Suprapubic skin (tissue), 4 donors: Measurements from ENCODE around the gene ATM. TPM values are rescaled to one million over a fixed set of nuclear protein-coding genes. Genes with fewer than 3 reads are reported as not detected.

Experiments
- DNase-seq, 2 donors: peaks; one replicate each; pipeline ENCODE4 v3.0.0-alpha.2; 2019; ENCODE audit warnings: low spot score in 2 of 2
- H3K27ac ChIP-seq: fragments of 200-600 bp; sonication (generic); one replicate; pipeline ENCODE4 v1.5.1; 2019
- H3K27me3 ChIP-seq: fragments of 200-600 bp; sonication (generic); one replicate; pipeline ENCODE4 v1.5.1; 2019
- H3K36me3 ChIP-seq: fragments of 200-600 bp; sonication (generic); one replicate; pipeline ENCODE4 v1.5.1; 2019
- H3K4me1 ChIP-seq: fragments of 200-600 bp; sonication (generic); one replicate; pipeline ENCODE4 v1.5.1; 2019
- H3K4me3 ChIP-seq: fragments of 200-600 bp; sonication (generic); one replicate; pipeline ENCODE4 v1.5.1; 2019; ENCODE audit warnings: mild to moderate bottlenecking
- H3K9me3 ChIP-seq: fragments of 200-600 bp; sonication (generic); one replicate; pipeline ENCODE4 v1.5.1; 2019
- CTCF ChIP-seq, 2 donors: fragments of 200-600 bp in 1 of 2; fragments of 450-650 bp in 1 of 2; sonication (generic) in 1 of 2; IDR thresholded peaks; one replicate each; pipeline ENCODE4 v1.5.1; 2016 to 2019; ENCODE audit warnings: antibody characterized with exemption in 2 of 2, mild to moderate bottlenecking in 1 of 2, moderate library complexity in 1 of 2
- EP300 ChIP-seq: sonication (generic); formaldehyde crosslinking; IDR thresholded peaks from one replicate; pipeline ENCODE4 v1.6.1; 2017; ENCODE audit warnings: antibody characterized with exemption
- POLR2A ChIP-seq, 2 donors: fragments of 450-650 bp; IDR thresholded peaks; one replicate each; pipeline ENCODE4 v1.6.1; 2017; ENCODE audit warnings: antibody characterized with exemption in 2 of 2, mild to moderate bottlenecking in 2 of 2, moderate library complexity in 2 of 2
- POLR2AphosphoS5 ChIP-seq, 3 donors: sonication (generic); formaldehyde crosslinking; IDR thresholded peaks; one replicate each; pipeline ENCODE4 v1.6.1; 2017; ENCODE audit warnings: antibody characterized with exemption in 3 of 3
- WGBS: methylation state at CpG from one replicate; pipeline ENCODE4 v1.1.5; 2018; 5-methylcytosine and 5-hydroxymethylcytosine counted together
- total RNA-seq, 4 donors: library from RNA; depleted of rRNA; stranded (reverse); fragments of >200 nt; gene quantifications; one replicate each; pipeline ENCODE4 v1.1.0, GENCODE V29; 2016

ATM gene
- total RNA-seq, 4 donors from 2014 or later: 17.5 to 76.4 (median 34.2) TPM

- no peak for DNase-seq
- TF ChIP-seq EP300 (no peak), POLR2A (IDR thresholded peaks at IDR 0.05) (no peak), POLR2AphosphoS5 (IDR thresholded peaks at IDR 0.05) (peak in 1 of 3 donors; percentile 79), CTCF (IDR thresholded peaks at IDR 0.05) (no peak)
- Histone ChIP-seq H3K4me3 (peak overlapping the region; percentile 70), H3K36me3 (no peaks in the 10 kb centered on the region), H3K27ac (peak overlapping the region; percentile 96), H3K27me3 (no peaks in the 10 kb centered on the region), H3K9me3 (no peaks in the 10 kb centered on the region), H3K4me1 (peaks cover 40% of the 10 kb centered on the region)
- WGBS: under 1% methylated on average over 27 of the region's 29 CpGs
Measured at GRCh38 chr11:108221911-108222573, 825 bp upstream of the ATM start.

- Histone ChIP-seq H3K27me3 (no peaks in the 10 kb centered on the region), H3K9me3 (no peaks in the 10 kb centered on the region), H3K4me1 (peaks cover 40% of the 10 kb centered on the region), H3K4me3 (peak overlapping the region; percentile 70), H3K36me3 (peaks cover 5% of the 10 kb centered on the region), H3K27ac (peak overlapping the region; percentile 96)
- TF ChIP-seq CTCF (IDR thresholded peaks at IDR 0.05): no peak
- no peak for TF ChIP-seq POLR2A (IDR thresholded peaks at IDR 0.05)
- no peak for TF ChIP-seq EP300
- no peak for TF ChIP-seq POLR2AphosphoS5 (IDR thresholded peaks at IDR 0.05)
- WGBS: 12% methylated on average over 20 of the region's 20 CpGs
- DNase-seq: no peak
Measured at GRCh38 chr11:108223348-108224149, 682 bp downstream of the ATM start.

GRCh38 chr11:108224366-108224765, 1.5 kb downstream of the ATM start:
- H3K4me1 ChIP-seq: peaks cover 40% of the 10 kb centered on the region
- no peak for DNase-seq
- no peaks in the 10 kb centered on the region for H3K27me3 ChIP-seq
- H3K4me3 ChIP-seq: peak overlapping the region; percentile 70
- TF ChIP-seq EP300: no peak
- TF ChIP-seq POLR2A (IDR thresholded peaks at IDR 0.05): no peak
- no peak for TF ChIP-seq CTCF (IDR thresholded peaks at IDR 0.05)
- TF ChIP-seq POLR2AphosphoS5 (IDR thresholded peaks at IDR 0.05): no peak
- 78% methylated on average over 4 of the region's 4 CpGs for WGBS
- peak overlapping the region; percentile 96 for H3K27ac ChIP-seq
- H3K9me3 ChIP-seq: no peaks in the 10 kb centered on the region
- peaks cover 12% of the 10 kb centered on the region for H3K36me3 ChIP-seq

GRCh38 chr11:108224911-108225786, 2.3 kb downstream of the ATM start:
- 83% methylated on average over 14 of the region's 14 CpGs for WGBS
- Histone ChIP-seq H3K27me3 (no peaks in the 10 kb centered on the region), H3K4me3 (peak overlapping the region; percentile 25), H3K36me3 (peaks cover 19% of the 10 kb centered on the region), H3K27ac (peak overlapping the region; percentile 52), H3K9me3 (no peaks in the 10 kb centered on the region), H3K4me1 (peaks cover 40% of the 10 kb centered on the region)
- TF ChIP-seq POLR2A (IDR thresholded peaks at IDR 0.05): no peak
- TF ChIP-seq POLR2AphosphoS5 (IDR thresholded peaks at IDR 0.05): no peak
- TF ChIP-seq EP300: no peak
- no peak for TF ChIP-seq CTCF (IDR thresholded peaks at IDR 0.05)
- no peak for DNase-seq
